GM20431 (cell line): Measurements from ENCODE around the gene ACOT6.
"Not testable (repeated sequence)": the region's sequence is repeated elsewhere in the genome, so short reads cannot be mapped to it uniquely, and the experiment has no call there.

Experiments used
- in situ Hi-C: fragments of 300-500 bp; cut with MseI, MboI; formaldehyde crosslinking; loops from one replicate; pipeline ENCODE4 v1.15.0; 2020; ENCODE audit warnings: low sequenced_read_pairs; ENCODE audit not compliant: unreplicated experiment

Gene ACOT6

GRCh38 chr14:73637830-73638229 is 25.5 kb downstream of the ACOT6 start:
- in situ Hi-C loops = no loop called here

GRCh38 chr14:73640796-73641365 is 28.6 kb downstream of the ACOT6 start:
- in situ Hi-C loops = no loop called here

GRCh38 chr14:73644531-73645247 is 32.4 kb downstream of the ACOT6 start, which contains the start of gene DNAL1:
Gene DNAL1, plus strand, starts transcription at chr14:73644986. Its CDS starts 54 bp downstream, at chr14:73645040.
- in situ Hi-C loops = no loop called here

- in situ Hi-C loops = no loop called here
These were observed 32.9 kb downstream of the ACOT6 start for GRCh38 chr14:73645248-73645610.

- in situ Hi-C loops = no loop called here
These were observed 38.7 kb downstream of the ACOT6 start for GRCh38 chr14:73651005-73651404.

- in situ Hi-C loops = no loop called here
These were observed 43.5 kb downstream of the ACOT6 start for GRCh38 chr14:73655851-73656250.

GRCh38 chr14:73659202-73659601 is 46.9 kb downstream of the ACOT6 start:
- in situ Hi-C loops = not testable (repeated sequence)

- in situ Hi-C loops = no loop called here
These were observed 48.2 kb downstream of the ACOT6 start for GRCh38 chr14:73660511-73660910.

GRCh38 chr14:73661872-73662271 is 49.6 kb downstream of the ACOT6 start:
- in situ Hi-C loops = no loop called here

GRCh38 chr14:73662487-73662943 is 50.2 kb downstream of the ACOT6 start:
- in situ Hi-C loops = no loop called here

GRCh38 chr14:73663548-73664212 is 51.4 kb downstream of the ACOT6 start:
- in situ Hi-C loops = no loop called here

GRCh38 chr14:73665130-73665529 is 52.8 kb downstream of the ACOT6 start:
- in situ Hi-C loops = no loop called here

- in situ Hi-C loops = no loop called here
These were observed 54.3 kb downstream of the ACOT6 start for GRCh38 chr14:73666583-73666982.

- in situ Hi-C loops = no loop called here
These were observed 55.5 kb downstream of the ACOT6 start for GRCh38 chr14:73667854-73668253.
